Forelimb muscle (tissue), 1 donor: ENCODE measurements around the gene RIBC2. TPM values are rescaled to one million over a fixed set of nuclear protein-coding genes. Genes with fewer than 3 reads are reported as not detected.
"Not testable (repeated sequence)": the region's sequence is repeated elsewhere in the genome, so short reads cannot be mapped to it uniquely, and the experiment has no call there.

Experiments
- DNase-seq: peaks from one replicate; pipeline ENCODE4 v3.0.0-alpha.2; 2013; ENCODE audit warnings: low read depth
- polyA plus RNA-seq: library from polyadenylated mRNA; unstranded; fragments of 120-200 nt; gene quantifications from one replicate; pipeline ENCODE4 v1.2.1, GENCODE V29; 2013; ENCODE audit not compliant: insufficient read length

Gene RIBC2
- polyA plus RNA-seq, 1 donor, result 1.8 TPM

- not testable (repeated sequence) for DNase-seq
Observed at GRCh38 chr22:45449442-45449841, 35.9 kb downstream of the RIBC2 start.

- no peak for DNase-seq
Observed at GRCh38 chr22:45450101-45450785, 36.8 kb downstream of the RIBC2 start.

GRCh38 chr22:45450921-45451651, 37.6 kb downstream of the RIBC2 start:
- peak; percentile 86 for DNase-seq

- DNase-seq, result no peak
Observed at GRCh38 chr22:45451972-45452371, 38.5 kb downstream of the RIBC2 start.

- DNase-seq, result no peak
Observed at GRCh38 chr22:45452565-45453379, 39.3 kb downstream of the RIBC2 start.

GRCh38 chr22:45453764-45454163, 40.3 kb downstream of the RIBC2 start:
- DNase-seq, result no peak

- no peak for DNase-seq
Observed at GRCh38 chr22:45454275-45454674, 40.8 kb downstream of the RIBC2 start.

GRCh38 chr22:45455212-45455611, 41.7 kb downstream of the RIBC2 start:
- no peak for DNase-seq

- DNase-seq, result no peak
Observed at GRCh38 chr22:45455621-45456020, 42.1 kb downstream of the RIBC2 start.

- no peak for DNase-seq
Observed at GRCh38 chr22:45456811-45457210, 43.3 kb downstream of the RIBC2 start.

GRCh38 chr22:45458532-45458931, 45.0 kb downstream of the RIBC2 start:
- no peak for DNase-seq

GRCh38 chr22:45459235-45459634, 45.7 kb downstream of the RIBC2 start:
- DNase-seq, result no peak

GRCh38 chr22:45460288-45461109, 47.0 kb downstream of the RIBC2 start:
- peak; percentile 93 for DNase-seq

- no peak for DNase-seq
Observed at GRCh38 chr22:45462034-45462655, 48.7 kb downstream of the RIBC2 start.

- DNase-seq, result not testable (repeated sequence)
Observed at GRCh38 chr22:45463691-45464090, 50.2 kb downstream of the RIBC2 start.

- no peak for DNase-seq
Observed at GRCh38 chr22:45465633-45466032, 52.1 kb downstream of the RIBC2 start.

GRCh38 chr22:45468872-45469271, 55.4 kb downstream of the RIBC2 start:
- DNase-seq, result no peak

GRCh38 chr22:45469281-45470073, 56.0 kb downstream of the RIBC2 start:
- no peak for DNase-seq

- no peak for DNase-seq
Observed at GRCh38 chr22:45470871-45471270, 57.4 kb downstream of the RIBC2 start.

- no peak for DNase-seq
Observed at GRCh38 chr22:45472426-45472825, 58.9 kb downstream of the RIBC2 start.
